Activated CD4-positive, alpha-beta T cell treated with anti-CD3 and anti-CD28 coated beads, Interleukin-2, amount 50 U/mL, for 4 hours (primary cell): ENCODE measurements around the gene SMCHD1.

Experiments
- DNase-seq, 2 experiments: peaks; one replicate each; pipeline ENCODE4 v3.0.0-alpha.2; 2020

SMCHD1 gene

DNA sequence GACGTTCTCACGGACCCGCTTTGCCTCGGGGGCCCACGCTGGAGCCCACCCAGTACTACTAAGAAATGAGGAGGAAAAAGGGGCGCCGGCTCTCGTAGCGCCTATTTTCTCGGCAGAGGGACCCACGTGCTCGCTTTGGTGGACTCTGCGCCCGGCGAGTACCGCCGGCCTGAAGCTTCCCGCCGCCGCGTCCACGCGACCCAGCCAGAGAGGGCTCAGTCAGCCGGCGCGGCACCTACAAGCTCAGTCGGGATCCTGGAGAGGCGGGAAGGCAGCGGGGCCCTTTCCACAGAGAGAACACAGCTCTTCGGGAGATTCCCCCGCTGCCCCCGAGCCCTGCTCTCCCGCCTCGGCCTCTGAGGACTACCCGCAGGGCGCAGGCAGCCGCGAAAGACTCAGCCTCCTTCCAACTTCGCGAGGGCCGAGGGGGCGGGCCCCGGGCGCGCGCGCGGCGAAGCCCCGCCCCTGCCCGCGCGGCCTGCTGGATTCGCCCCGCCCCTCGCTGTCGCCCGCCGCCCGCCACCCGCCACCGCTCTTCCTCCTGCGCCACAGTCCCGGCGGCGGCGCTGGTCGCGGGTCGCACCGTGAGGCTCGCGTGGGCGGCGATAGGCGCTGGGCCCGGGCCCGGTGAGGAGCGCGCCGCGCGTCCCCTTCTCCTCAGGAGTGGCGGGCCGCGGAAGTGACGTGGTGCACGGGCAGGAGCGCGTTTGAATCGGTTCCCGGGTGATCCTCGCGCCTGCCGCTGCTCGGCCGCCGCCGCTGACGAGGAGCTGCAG lies at the start of gene SMCHD1:
SMCHD1 (plus strand) TSS at position 549 of the 776 bp plus-strand sequence. CDS start 350 bp downstream, outside the sequence.
- DNase-seq: peak; percentile 87 to 91

DNA sequence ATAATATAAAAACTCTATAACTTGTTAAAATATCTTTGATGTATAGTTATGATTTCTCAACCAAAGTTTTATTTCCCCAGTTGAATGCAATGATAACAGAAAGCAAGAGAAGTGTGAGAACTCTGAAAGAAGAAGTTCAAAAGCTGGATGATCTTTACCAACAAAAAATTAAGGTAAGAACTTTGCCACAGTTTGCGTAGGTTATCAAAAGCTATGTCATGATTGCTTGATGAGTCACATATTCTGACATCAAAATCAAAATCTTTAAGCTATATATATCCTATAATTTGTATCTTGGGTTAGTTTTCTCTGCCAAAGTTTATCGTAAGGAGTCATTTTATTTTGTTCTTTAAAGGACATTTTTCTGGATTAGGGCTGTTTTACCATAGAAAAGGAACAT lies 49.2 kb upstream of the SMCHD1 start:
- no peak for DNase-seq

GRCh38 chr18:2609604-2610003 lies 45.9 kb upstream of the SMCHD1 start:
- DNase-seq: no peak

DNA sequence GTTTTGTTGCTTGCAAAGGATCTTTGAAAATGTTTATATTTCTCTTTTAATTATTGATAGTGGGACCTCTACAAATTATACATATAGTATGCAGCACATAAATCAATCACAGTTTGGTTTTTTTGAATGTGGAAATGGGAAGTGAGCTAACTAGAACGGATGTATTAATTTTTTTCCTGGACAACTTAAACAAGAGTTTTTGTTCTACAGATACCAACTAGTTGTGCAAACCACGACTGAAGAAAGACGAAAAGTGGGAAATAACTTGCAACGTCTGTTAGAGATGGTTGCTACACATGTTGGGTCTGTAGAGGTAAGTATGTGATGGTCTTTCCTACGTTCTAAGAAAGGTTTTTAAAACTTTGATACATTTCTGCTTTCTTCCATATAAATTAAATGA lies 45.0 kb upstream of the SMCHD1 start:
- no peak for DNase-seq

- DNase-seq: no peak
Measured at GRCh38 chr18:2612996-2613395, 42.5 kb upstream of the SMCHD1 start.

GRCh38 chr18:2617401-2617998 lies 38.0 kb upstream of the SMCHD1 start:
- DNase-seq: no peak

DNA sequence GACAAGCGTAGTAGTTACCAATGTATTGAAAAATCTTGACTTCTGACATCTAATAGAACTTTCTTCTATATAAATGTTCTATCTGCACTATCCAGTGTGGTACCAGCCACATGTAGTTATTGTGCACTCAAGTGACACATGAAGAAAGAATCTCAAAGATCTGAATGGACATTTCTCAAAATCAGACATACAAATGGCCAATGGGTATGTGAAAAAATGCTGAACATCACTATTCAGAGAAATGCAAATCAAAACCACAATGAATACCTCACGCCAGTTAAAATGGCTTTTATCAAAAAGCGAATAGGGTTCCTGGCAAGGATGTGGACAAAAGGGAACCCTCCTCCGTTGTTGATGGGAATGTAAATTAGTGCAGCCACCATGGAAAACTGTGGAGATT lies 37.5 kb upstream of the SMCHD1 start:
- DNase-seq: no peak

DNA sequence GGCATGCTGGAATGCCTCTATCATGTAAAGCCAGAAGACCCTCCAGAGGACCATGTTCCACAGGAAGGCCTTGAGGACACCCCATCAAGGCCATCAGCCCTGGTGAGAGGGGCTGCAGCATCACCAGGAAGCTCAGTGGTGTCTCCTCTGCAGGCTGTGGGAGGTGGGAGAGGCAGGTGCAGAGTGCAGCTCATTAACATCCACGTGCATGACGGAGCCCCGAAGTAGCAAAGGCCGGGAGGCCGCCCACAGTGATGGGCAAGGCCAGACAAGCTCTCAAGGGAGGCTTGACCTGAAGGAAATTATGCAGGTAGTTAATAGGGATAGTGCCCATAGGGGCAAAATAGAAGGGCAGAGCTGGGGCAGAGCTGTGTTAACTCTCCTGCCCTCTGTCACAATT lies 30.3 kb upstream of the SMCHD1 start:
- DNase-seq: no peak

DNA sequence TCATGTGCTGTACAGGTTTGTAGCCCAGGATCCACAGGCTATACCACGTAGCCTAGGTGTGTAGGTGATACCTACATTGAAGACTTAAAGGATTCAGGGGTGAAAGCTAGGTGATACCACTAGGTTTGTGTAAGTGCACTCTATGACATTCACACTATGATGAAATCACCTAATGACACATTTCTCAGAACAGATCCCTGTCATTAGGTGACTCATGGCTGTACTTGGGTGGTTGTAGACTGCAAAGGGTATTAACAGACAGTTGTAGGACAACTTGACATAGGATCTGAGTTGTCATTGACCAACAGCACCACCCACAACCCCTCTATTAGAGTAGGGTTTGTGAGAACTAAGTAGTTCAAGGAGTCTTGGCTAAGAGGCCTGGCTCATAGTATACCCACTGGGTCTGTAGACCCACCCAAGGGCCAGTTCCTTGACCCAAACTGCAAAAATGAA lies 27.7 kb upstream of the SMCHD1 start:
- DNase-seq: no peak

- DNase-seq: no peak
Measured at GRCh38 chr18:2629003-2629402, 26.5 kb upstream of the SMCHD1 start.

DNA sequence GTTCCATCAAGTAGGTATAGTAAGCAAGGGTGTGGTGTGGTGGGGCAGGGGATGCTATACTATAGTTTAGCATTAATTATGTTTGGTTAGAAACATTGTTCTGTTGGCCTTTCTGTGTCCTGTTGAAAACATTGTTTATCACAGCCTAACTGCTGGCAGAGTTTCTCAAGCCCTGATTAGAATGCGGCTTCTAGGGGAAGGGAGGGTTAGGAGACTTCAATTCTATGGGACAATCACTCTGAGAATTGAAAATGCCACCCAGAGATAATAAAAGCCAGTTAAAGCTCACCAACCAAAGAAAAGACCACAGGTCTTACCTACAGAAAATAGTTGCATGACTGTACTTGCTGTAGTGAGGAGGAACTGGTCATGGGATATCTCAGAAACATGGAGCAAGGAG lies 19.9 kb upstream of the SMCHD1 start:
- no peak for DNase-seq

DNA sequence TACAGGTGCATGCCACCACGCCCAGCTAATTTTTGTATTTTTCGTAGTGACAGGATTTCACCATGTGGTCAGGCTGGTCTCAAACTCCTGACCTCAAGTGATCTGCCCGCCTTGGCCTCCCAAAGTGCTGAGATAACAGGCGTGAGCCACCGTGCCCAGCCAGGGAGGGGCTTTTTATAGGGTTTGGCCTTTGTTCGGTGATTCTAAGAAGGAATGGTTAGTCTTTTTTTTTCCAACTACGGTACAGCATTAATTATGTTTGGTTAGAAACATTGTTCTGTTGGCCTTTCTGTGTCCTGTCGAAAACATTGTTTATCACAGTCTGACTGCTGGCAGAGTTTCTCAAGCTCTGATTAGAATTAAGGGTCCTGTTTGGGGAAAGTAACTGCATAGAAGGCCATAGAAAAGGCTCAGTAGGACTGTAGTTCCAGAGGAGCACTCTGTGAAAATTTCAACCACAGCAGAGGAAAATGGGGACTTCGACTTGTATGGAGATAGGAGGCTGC lies 19.3 kb upstream of the SMCHD1 start:
- no peak for DNase-seq

- no peak for DNase-seq
Measured at GRCh38 chr18:2641638-2642037, 13.9 kb upstream of the SMCHD1 start.

- DNase-seq: no peak
Measured at GRCh38 chr18:2642771-2643170, 12.8 kb upstream of the SMCHD1 start.

GRCh38 chr18:2644535-2644934 lies 11.0 kb upstream of the SMCHD1 start:
- no peak for DNase-seq

DNA sequence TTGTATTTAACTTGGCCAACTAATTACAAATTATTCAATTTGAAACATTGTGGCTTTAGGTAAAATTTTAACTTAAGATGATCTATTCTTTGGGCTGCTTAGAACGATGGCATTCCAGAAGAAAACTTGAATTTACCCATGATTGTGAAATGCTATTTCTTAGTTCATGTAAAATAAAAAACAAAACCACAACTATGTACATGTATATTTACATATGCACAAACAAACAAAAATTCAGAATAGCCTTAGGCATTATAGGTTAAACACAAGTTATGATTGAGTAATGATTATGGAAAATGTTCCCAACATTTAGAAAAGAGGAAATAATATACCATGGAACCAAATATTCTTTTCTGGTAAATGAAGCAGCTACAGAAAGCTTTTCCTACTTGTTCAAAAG lies 3.5 kb upstream of the SMCHD1 start:
- no peak for DNase-seq

- no peak for DNase-seq
Measured at GRCh38 chr18:2653467-2653866, 2.1 kb upstream of the SMCHD1 start.

DNA sequence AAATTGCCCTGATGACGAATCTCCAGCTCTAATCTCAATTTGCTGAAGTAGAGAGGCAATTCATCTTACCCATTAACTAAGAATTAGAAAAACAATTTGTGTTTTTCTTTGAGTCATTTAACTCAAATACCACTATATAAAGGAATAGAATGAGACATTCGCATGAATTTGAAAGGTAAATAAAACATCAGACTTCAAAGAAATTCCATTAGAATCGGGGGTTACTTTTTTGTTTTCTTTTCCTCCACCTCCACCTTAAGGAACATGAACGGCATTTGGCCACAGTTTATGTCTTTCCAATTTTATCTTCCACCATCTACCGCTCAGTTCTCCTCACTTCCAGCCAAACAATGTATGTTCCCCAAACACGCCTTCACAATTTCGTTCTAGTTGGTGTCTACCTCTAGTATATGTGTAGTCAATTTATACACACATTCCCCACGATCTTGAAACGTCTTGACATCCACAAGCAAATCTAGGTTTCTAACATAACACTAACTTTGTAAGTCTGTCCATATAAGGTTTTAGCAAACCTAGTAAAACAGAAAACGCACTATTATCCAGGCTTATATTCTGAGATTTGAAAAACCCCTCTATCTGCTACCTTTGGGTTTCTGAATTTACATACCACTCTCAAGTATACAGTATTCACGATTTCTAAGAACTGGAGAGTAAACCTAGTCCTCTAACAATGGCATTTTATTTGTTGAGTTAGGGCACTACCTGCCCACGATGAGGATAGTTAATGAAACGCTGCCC lies 1.2 kb upstream of the SMCHD1 start:
- no peak for DNase-seq

- DNase-seq: peak; percentile 72
Measured at GRCh38 chr18:2654928-2655177, 673 bp upstream of the SMCHD1 start.

- no peak for DNase-seq
Measured at GRCh38 chr18:2655954-2656236, 369 bp downstream of the SMCHD1 start.

DNA sequence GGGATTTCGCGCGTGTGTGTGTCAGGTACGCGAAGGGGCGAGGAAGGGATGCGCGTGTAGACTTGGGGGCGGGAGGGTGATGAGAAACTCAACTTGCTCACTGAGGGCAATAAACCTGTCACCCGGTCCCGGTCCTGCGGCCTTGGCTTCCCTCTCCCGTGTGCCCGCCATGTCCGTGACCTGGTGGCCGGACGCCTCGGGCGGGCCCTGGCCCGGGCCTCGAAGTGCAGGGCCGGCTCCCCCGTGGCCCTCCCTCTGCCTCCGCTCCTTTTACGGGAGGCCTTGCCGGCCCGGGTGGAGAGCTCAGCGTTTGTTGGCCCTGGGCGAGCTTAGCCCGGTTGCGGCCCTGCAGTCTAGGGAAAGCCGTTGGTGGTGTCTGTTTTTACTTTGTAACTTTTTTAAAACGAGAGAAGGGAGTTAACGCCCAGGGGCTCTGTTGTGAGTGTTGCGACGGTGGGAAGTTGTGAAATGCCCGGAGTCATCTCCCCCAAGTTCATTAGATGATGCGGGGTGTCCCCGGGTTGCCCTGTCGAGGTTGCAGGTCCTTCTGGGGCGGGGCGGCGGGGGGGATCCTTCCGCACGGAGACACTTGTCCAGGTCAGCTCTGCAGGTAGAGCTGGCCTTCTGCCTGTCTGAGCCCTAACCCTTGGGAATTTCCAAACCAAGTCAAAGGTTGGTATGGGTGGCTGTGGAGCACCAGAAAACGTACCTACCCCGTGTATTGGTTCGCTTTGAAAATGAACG lies 883 bp downstream of the SMCHD1 start:
- peak; percentile 20 to 45 for DNase-seq

- no peak for DNase-seq
Measured at GRCh38 chr18:2656981-2657512, 1.5 kb downstream of the SMCHD1 start.

DNA sequence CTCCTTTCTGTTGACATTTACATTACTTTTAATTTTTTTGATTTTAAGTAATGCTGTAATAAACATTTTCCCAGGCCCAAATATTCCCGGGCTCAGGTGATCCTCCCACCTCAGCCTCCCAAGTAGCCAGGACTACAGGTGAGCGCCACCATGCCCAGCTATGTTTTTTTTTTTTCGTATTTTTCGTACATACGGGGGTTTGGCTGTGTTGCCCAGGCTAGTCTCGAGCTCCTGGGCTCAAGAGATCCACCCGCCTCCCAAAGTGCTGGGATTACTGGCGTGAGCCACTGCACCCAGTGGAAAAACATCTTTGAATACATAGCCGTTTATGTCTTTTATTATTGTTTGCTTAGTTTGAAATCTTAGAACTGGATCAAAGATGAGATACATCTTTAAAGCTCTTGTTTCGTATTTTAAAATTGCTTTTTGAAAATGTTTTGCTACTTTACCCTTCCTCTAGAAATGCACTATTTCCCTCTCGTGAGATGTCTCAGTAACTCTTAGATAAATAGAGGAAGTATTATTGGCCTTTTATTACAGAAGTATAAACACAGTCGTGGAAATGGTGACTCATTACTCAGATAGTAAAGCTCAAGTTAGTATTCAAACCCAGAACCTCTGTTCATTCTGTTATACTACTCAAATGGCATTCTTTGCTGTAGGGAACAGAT lies 2.4 kb downstream of the SMCHD1 start:
- DNase-seq: no peak
